HG03378 (cell line): ENCODE measurements around the gene TRPM2.
"Not testable (repeated sequence)": the region's sequence is repeated elsewhere in the genome, so short reads cannot be mapped to it uniquely, and the experiment has no call there.

Experiments used
- ATAC-seq: cut with Tn5 transposase; IDR thresholded peaks from one replicate; pipeline ENCODE4 v1.9.1; 2021; ENCODE audit warnings: mild to moderate bottlenecking, moderate library complexity; ENCODE audit not compliant: unreplicated experiment

TRPM2 gene

DNA sequence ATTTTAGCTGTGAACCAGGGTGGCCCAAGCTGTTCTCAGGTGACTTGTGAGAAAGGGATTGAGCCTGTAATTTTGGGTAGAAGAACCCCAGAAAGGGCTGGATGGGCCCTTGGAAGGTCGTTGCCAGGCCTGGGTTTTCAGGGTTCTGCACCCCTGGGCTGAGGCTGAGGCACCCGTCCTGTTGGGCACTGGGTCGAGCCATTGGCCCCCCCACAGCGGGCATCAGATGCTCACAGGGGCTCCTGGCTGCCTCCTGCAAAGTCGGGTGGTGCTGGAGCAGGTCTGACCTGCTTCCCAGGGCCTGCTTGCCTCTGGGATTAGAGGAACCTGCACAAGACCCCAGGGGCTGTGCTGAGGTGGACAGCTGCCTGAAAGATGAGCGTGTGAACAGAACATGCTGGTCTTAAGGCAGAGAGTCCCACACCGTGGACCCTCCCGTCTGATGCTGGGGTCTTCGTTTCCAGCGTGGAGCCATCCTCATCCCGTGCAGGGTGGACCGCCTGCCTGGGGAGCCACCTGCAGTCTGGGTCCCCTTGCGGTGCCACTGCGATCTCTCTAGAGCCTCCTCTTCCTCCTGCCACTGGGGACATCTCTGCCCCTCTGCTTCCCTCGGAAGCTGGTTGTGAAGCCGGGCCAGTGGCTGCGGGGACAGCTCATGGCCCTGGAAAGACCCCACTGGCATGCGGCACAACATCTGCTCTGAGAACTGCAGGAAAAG lies 1.7 kb upstream of the TRPM2 start:
- ATAC-seq, result no peak

DNA sequence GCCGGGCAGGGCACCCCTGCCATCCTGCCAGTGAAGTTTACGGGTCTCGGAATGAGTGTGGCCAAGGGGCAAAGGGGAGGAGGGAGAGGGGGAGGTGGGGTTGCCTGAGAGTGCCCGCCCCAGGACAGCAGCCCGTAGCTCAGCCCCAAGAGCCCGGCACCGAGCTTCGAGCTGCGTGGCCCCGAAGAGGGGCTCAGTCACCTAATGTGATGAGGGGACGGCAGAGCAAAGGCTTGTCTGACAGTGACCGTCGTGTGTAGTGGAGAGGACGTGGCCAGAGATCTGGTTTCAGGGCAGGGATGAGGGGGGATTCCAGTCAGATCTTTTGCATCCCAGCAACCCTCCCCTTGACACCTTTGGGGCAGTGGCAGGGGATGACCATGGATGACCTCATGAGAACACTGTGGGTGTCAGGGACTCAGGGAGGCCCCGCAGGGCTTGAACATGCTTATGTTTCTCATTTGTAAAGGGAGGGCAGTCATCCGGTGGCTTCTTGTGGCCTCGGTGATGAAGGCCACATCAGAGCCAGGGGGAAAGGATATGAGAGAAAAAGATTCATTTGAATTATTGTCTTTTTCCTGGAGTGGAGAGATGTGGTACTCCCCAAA lies 1.1 kb upstream of the TRPM2 start:
- ATAC-seq, result no peak

DNA sequence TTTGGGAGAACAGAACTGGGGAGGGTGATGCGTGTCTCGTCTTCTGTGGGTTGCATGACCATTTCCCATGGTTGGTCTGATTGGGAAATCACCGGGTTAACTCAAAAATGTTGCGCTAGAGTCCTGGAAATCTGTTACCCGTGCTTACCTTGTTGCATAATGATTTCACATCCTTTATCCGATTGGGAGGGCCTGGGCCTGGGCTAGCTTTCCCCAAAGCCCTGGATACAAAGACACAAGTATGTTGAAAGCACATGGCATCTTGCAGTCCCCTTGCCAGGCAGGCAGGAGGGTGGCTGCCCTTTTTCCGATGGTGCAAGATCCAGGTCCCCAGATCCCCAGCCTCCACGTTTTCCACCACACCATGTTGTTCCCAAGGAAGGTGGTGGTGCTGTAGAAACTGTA lies 582 bp downstream of the TRPM2 start:
- no peak for ATAC-seq

DNA sequence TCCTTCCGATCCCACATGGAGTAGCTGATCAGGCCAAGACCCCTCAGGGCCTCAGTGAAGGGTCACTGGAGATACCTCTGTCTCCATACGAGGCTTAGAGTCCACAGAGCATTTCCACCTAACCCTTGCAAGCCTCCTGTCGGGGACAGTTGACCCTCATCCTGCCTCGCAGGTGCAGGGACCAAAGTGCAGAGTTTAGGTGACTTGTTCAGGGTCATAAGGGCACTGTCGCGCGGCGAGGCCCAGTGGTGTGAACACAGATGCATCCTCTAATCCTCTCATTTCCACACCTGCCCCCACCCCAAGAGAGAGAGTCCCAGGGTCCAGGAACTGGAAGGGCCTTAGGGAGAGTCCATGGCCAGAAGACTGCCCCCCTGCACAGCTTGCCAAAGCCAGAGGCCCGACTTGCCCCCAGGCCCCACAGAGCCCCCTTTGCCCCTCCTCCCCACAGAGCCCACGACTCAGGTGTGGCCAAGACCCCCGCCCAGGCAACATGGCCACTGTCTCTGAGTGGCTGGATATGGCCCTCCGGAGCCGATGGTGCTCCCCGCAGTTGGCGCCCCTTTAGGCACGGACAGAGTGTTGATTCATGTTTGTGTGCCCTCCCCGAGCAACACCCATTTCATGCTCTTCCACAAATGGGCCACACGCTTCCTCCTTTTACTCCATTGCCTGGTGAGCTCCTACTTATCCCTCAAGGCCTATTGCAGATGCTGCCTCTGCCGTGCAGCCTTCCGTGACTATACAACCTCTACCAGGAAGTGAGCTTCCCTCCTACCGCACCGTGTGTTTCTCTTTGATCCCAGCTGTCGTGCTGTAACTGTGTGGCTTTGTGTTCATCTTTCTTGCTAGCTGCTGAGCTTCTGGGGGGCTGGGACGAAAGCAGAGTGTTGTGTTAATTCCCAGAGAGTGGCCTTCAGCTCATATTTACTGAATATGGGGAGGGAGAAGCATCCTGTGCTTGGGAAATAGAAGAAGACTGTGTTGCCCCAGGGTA lies 1.7 kb downstream of the TRPM2 start:
- ATAC-seq, result no peak

DNA sequence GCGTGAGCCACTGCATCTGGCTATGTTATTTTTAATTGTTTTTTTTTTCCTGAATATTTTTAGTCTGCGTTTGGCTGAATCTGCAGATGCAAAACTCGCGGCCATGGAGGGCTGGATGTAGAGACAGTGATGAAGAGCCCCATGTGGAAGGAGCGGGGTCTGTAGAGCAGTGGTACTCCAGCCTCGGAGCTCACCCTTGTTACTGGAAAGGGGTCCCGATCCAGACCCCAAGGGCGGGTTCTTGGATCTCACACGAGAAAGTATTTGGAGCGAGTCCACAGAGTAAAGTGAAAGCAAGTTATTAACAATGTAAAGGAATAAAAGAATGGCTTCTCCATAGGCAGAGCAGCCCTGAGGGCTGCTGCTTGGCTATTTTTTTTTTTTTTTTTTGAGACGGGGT lies 2.7 kb downstream of the TRPM2 start:
- no peak for ATAC-seq

DNA sequence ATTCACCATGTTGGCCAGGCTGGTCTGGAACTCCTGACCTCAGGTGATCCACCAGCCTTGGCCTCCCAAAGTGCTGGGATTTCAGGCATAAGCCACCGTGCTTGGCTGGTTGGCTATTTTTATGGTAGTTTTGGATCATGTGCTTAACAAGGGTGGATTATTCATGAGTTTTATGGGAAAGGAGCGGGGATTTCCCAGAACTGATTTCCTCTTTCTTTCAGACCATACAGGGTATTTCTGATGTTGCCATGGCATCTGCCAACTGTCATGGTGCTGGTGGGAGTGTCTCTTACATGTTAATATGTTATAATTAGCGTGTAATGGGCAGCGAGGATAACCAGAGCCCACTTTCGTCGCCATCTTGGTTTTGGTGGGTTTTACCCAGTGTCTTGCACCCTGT lies 3.2 kb downstream of the TRPM2 start:
- ATAC-seq, result no peak

DNA sequence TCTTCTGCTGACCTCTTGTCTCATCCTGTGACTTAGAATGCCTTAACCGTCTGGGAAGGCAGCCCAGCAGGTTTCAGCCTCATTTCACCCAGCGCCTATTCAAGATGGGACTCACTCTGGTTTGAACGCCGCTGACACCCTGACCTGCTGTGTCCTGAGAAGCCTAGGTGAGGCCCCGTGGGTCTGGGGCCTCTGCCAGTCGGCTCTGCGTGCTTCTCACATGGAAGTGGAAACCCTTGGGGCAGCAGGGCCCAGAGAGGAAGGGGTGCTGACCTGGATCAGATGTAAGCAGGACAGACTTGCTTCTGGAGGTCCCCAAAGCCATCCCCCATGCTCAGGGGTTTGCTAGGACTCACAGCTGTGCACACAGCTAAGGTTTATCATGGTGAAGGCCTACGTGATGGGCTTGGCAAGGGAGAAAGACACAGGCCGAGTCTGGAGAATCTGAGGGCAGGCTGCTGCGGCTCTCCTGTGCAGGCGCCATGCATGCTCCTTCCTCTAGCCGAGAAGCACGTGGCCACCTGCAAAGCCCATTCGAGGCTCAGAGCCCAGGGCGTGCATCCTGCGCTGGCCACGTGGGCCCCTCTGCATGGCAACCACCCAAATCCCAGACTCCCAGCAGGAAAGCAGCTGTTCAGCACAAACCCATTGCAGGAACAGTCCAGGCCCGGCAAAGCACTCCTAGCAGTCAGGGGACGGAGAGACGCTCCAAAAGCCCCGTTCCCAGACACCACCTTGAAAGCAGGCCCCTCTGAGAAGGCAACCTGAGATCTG lies 3.8 kb downstream of the TRPM2 start:
- no peak for ATAC-seq

DNA sequence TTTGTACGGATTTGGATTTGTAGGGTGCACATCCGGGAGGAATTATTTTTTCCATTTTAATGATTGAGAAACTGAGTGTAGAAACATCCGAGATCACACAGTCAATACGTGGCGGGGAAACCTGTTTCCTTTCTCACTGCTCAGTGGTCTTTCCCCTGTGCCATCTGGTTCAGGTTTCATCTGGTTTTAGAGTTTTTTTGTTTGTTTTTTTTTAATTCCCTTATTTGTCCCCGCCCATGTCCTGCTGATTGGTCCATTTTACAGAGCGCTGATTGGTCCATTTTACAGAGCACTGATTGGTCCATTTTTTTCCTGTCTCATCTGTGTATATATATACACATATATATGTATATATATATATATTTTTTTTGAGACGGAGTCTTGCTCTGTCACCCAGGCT lies 6.0 kb downstream of the TRPM2 start:
- no peak for ATAC-seq

DNA sequence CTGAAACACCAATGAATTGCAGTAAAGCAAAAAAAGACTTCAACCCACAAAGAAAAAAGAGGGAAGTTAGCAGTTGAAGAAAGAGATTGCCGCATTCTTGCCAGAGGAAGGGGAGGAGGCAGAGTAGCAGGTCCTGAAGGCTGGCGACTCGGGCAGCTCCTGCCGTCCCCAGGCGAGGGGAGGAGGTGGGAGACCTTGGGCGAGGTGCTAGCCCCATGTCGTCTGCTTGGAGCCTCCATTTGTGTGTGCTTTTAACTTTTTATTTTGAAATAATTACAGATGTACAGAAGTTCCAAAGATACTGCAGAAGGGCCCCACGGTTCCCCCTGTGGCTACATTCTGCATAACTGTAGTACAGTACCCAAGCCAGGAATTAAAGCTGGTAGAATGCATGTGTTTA lies 6.7 kb downstream of the TRPM2 start:
- ATAC-seq, result no peak

DNA sequence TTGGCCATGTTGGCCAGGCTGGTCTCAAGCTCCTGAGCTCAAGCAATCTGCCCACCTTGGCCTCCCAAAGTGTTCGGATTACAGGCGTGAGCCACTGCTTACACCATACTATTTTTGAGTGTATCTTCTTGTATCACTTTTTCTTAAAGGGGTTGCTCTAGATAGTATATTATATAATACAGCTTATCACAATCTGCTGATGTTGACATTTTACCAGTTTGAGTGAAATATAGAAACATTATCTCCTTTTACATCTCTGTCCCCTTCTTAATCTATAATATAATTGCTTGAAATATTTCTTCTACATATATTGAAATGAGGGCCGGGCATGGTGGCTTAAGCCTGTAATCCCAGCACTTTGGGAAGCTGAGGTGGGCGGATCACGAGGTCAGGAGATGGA lies 8.5 kb downstream of the TRPM2 start:
- ATAC-seq, result not testable (repeated sequence)

DNA sequence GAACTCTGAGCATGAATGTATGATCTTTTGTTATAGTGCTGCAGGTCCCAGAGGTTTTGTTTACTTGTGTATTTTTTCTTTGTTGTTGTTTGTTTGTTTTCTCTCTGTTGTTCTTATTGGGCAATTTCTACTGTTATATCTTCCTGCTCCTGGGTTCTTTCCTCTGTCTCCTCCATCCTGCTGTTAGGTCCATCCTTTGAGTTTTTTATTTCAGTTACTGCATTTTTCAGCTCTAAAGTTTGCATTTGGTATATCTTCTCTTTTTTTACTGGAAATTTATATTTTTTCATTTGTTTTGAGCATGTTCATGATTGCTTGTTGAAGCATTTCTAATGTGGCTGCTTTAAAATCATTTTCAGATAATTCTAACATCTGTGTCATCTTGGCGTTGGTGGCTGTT lies 9.9 kb downstream of the TRPM2 start:
- no peak for ATAC-seq

DNA sequence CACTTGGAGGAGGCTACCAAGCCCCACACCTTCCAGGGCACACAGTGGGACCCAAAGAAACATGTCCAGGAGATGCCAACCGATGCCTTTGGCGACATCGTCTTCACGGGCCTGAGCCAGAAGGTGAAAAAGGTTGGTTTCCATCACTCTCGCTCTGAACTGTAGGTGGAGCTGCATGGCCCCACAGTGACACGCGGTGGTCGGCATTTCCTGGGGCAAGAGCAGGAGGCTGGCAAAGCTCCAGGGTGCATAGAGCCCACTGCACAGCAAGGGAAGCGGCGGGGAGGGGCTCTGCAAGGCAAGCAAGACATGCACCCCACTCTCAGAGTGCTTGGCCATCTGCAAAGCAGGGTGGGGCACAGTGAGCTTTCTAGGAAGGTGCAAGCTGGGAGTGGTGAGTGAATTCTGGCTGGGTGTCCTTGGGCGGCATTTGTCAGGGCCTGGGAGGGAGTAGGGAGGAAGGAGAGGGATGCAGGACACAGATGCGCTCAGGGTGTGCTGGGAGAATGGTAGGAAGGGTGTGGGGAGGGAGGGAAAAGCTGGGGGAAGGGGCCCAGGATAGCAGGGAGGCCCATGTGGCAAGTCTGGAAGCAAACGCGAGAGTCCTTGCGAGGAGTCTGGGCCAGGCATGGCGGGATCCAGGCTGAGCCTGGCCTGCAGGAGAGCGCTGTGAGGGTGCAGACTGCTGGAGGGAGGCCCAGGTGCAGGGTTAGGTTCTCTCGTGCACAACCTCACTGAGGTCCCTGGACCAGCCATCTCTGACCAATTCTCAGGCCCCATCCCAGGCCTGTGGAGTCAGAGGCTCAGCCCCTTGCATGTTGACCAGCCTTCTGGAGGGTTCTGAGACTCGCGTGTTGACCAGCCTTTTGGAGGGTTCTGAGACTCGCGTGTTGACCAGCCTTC lies 11.0 kb downstream of the TRPM2 start:
- ATAC-seq, result no peak

DNA sequence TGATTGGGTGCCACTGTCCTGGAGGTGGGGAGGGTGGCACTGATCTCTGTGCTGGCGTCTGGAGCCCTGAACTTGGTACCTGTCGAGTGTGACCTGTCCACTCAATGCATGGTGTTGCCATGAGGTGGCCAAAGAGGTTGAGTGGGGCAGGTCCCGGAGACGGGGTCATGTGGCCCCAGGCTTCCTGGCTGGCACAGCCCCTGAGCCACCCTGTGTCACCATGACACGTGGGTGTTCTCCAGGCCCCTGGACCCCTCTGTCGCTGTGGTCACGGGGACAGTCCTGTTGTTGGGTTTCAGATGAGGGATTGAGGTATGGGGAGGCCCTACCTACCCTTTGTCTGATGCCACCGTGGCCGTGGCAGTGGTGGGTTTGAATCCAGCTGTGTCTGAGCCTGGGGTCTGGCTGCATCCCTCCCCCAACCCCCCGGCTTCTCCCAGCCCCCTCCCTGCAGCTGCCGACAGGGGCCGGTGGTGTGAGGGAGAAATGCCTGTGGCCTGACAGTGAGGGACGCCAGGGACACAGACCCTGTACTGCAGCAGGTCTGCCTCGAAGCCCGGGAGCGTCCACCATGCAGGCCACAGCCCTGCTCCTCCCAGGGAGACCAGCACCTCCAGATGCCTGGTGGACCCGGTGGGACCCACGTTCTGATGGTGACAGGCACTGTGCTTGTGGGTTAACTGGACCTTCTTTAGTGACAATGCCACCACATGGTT lies 12.0 kb downstream of the TRPM2 start:
- no peak for ATAC-seq

DNA sequence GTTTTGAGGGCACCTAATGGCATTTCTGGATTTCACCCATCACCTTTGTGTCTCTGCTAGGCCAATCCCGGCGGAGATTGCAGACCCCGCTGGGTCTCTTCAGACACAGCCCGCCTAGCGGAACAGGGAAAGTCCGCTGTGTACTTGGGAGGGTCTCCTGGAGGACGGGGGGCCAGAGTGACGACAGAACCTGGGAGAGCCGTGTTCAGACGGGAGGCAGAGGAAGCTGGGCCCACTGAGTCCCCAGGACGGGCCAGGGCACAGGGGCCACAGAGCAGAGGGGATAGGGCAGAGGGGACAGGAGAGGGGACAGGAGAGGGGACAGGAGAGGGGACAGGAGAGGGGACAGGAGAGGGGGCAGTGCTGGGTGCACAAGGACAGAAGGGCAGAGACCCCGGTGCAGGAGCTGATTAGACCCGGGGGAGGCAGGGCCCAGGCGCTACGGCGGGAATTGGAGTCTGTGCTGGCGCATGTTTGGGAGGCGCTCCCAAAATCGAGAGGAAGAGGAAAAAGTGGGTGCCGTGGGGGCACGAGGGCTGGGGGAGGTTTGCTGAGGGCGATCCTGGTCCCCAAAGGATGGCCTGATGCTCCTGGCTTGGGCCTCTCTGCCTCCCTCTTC lies 12.7 kb downstream of the TRPM2 start:
- ATAC-seq, result no peak

DNA sequence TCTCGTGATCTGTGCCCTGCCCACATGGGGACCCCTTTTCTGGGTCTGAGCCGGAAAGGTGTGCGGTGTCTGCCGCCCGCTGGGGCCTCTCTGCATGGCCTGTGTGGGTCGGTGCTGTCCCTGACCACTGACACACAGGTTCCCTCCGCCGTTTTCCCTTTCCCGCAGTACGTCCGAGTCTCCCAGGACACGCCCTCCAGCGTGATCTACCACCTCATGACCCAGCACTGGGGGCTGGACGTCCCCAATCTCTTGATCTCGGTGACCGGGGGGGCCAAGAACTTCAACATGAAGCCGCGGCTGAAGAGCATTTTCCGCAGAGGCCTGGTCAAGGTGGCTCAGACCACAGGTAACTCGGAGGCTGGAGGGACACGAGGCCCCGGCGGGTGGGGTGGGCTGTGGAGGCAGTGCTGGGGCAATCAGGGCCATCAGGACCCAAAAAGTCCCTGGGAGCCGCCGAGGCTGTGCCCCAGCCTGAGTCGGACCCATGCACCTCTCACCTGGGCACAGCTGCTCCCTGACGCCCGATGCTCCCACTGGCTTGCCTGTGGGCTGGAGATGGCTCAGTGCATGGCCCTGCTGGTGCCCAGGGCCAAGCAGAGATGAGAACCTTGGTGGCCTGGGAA lies 13.3 kb downstream of the TRPM2 start:
- no peak for ATAC-seq

DNA sequence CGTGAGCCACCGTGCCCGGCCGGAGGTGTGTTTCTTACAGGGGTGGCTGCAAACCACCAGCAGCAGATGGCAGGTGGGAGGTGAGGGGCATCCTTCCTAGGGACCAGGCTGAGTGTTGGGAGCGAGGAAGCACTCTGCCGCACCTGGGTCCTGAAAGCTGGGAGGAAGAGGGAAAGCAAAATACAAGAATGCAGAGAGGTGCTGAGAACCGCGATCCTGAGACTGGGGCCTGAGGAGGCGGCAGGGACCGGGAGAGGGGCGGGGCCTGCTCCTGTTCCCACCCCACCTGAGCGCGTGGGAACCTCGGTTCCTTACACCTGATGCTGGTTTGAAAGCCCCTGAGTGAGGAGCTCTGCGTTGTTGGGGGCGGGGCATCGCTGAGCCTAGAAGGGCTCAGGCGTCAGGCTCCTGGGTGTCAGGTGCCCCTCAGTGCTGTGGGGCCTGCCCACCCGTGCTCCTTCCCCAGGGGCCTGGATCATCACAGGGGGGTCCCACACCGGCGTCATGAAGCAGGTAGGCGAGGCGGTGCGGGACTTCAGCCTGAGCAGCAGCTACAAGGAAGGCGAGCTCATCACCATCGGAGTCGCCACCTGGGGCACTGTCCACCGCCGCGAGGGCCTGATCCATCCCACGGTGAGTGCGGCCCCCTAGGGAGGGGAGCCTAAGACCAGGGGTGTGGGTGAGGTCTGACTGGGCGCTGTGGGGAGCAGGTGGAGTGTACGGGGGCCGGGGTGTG lies 15.5 kb downstream of the TRPM2 start:
- ATAC-seq, result no peak

DNA sequence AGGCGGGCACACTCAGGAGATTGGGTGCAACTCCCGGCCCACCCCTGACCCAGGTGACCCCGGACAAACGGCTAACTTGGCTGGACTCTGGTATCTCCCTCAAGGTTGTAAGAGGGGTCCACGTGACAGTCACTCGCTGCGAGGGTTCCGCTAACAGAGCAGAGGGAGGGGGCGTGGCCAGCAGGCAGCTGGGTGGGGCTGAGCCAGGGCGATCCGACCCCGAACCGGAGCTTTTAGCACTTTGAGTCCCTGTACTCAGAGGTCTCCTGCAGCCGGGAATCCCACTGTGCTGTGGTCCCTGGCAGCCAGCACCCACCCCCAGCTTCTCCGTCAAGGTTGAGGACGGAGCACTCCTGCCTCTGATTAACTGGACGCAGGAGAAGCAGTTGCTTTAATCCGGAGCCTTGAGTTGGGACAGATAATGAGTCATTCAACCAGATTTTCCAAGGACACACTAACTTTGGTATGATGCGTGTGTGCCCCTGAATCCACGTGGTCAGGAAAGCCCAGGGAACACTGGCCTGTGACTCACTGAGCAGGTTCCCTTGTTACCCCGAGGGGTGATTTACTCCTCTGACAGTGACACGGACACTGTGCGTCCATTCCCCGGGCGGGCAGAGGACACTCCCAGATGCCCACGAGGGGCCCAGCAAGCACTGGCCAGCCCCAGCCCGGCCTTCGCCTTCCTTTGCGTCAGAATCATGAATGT lies 16.8 kb downstream of the TRPM2 start:
- ATAC-seq, result no peak
